Colonic mucosa (tissue), 4 donors: ENCODE results near the gene CIAO1. TPM values are rescaled to one million over a fixed set of nuclear protein-coding genes. Genes with fewer than 3 reads are reported as not detected.
A peak's percentile ranks its signal among the peaks of the same experiment; 100 is the strongest.

Source experiments
- DNase-seq: peaks from one replicate; pipeline ENCODE4 v3.0.0-alpha.2; 2020
- H3K27ac ChIP-seq: fragments of 200-600 bp; one replicate; pipeline ENCODE4 v1.8.0; 2021
- H3K27me3 ChIP-seq: fragments of 200-600 bp; one replicate; pipeline ENCODE4 v1.8.0; 2021
- H3K36me3 ChIP-seq: fragments of 200-600 bp; one replicate; pipeline ENCODE4 v1.8.0; 2021
- H3K4me1 ChIP-seq: fragments of 200-600 bp; one replicate; pipeline ENCODE4 v1.8.0; 2021; ENCODE audit warnings: mild to moderate bottlenecking
- H3K4me3 ChIP-seq: fragments of 200-600 bp; one replicate; pipeline ENCODE4 v1.8.0; 2021
- H3K9ac ChIP-seq, 2 donors: one replicate each; pipeline ENCODE4 v1.7.0; 2013; ENCODE audit warnings: control low read depth in 2 of 2, low read depth in 2 of 2, low read length in 2 of 2
- H3K9me3 ChIP-seq: fragments of 200-600 bp; one replicate; pipeline ENCODE4 v1.8.0; 2021
- intact Hi-C: fragments of 100-400 bp; cut with DNase I; formaldehyde crosslinking; loops from one replicate; pipeline ENCODE4 v1.14.1; 2022
- total RNA-seq, 2 donors: library from RNA; stranded (reverse); fragmentation: NEBNext Ultra II Directional in 1 of 2; extraction: Animal tissue kit (Norgen Biotek cat#: 25700) in 1 of 2; gene quantifications; one replicate each; pipeline ENCODE4 v1.2.1, GENCODE V29; 2021
- TF ChIP-seq, protein P1 (sequence below): fragments of 200-600 bp; IDR thresholded peaks from one replicate; pipeline ENCODE4 v1.8.0; 2022; ENCODE audit warnings: antibody characterized with exemption, mild to moderate bottlenecking
- donor health status: healthy.
- donor health status: DM: no; HTN: no; CAD: no.
- donor health status: DM: no; HTN: no; CAD: no.

Gene CIAO1
- total RNA-seq, 2 donors from 2014 or later: 56.0 to 75.5 TPM

- H3K4me1 ChIP-seq: no peaks in the 10 kb centered on the region
Measured at GRCh38 chr2:96245609-96246390, 20.2 kb upstream of the CIAO1 start.

GRCh38 chr2:96247009-96247408 lies 19.0 kb upstream of the CIAO1 start:
- Histone ChIP-seq H3K9me3 (no peaks in the 10 kb centered on the region), H3K9ac (no peak overlapping the region), H3K27me3 (no peaks in the 10 kb centered on the region), H3K27ac (no peak overlapping the region), H3K36me3 (no peaks in the 10 kb centered on the region), H3K4me3 (no peak overlapping the region), H3K4me1 (no peaks in the 10 kb centered on the region)
- TF ChIP-seq, protein P1, sequence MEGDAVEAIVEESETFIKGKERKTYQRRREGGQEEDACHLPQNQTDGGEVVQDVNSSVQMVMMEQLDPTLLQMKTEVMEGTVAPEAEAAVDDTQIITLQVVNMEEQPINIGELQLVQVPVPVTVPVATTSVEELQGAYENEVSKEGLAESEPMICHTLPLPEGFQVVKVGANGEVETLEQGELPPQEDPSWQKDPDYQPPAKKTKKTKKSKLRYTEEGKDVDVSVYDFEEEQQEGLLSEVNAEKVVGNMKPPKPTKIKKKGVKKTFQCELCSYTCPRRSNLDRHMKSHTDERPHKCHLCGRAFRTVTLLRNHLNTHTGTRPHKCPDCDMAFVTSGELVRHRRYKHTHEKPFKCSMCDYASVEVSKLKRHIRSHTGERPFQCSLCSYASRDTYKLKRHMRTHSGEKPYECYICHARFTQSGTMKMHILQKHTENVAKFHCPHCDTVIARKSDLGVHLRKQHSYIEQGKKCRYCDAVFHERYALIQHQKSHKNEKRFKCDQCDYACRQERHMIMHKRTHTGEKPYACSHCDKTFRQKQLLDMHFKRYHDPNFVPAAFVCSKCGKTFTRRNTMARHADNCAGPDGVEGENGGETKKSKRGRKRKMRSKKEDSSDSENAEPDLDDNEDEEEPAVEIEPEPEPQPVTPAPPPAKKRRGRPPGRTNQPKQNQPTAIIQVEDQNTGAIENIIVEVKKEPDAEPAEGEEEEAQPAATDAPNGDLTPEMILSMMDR: no peak
- intact Hi-C loops: no loop called here
- DNase-seq: no peak

More at GRCh38 chr2:96245609-96246390, 20.2 kb upstream of the CIAO1 start:
- no peak overlapping the region for H3K9ac ChIP-seq
- no peaks in the 10 kb centered on the region for H3K27me3 ChIP-seq
- no peak overlapping the region for H3K4me3 ChIP-seq
- H3K36me3 ChIP-seq: no peaks in the 10 kb centered on the region
- no peak for DNase-seq
- H3K9me3 ChIP-seq: no peaks in the 10 kb centered on the region
- TF ChIP-seq, protein P1: no peak
- intact Hi-C loops: no loop called here
- H3K27ac ChIP-seq: peak overlapping the region; percentile 17

- intact Hi-C loops: no loop called here
Measured at GRCh38 chr2:96247896-96248295, 18.1 kb upstream of the CIAO1 start.

GRCh38 chr2:96248624-96249023 lies 17.4 kb upstream of the CIAO1 start:
- no peak overlapping the region for H3K27ac ChIP-seq
- no peak overlapping the region for H3K9ac ChIP-seq
- no peak for DNase-seq
- no peaks in the 10 kb centered on the region for H3K27me3 ChIP-seq
- TF ChIP-seq, protein P1: no peak
- no peaks in the 10 kb centered on the region for H3K4me1 ChIP-seq
- intact Hi-C loops: no loop called here
- no peaks in the 10 kb centered on the region for H3K9me3 ChIP-seq
- H3K36me3 ChIP-seq: peaks cover 10% of the 10 kb centered on the region
- H3K4me3 ChIP-seq: no peak overlapping the region

More at GRCh38 chr2:96247896-96248295, 18.1 kb upstream of the CIAO1 start:
- Histone ChIP-seq H3K36me3 (peaks cover 2% of the 10 kb centered on the region), H3K4me3 (no peak overlapping the region), H3K9ac (no peak overlapping the region), H3K9me3 (no peaks in the 10 kb centered on the region), H3K27ac (no peak overlapping the region), H3K27me3 (no peaks in the 10 kb centered on the region), H3K4me1 (no peaks in the 10 kb centered on the region)
- no peak for DNase-seq
- TF ChIP-seq, protein P1: no peak

DNA sequence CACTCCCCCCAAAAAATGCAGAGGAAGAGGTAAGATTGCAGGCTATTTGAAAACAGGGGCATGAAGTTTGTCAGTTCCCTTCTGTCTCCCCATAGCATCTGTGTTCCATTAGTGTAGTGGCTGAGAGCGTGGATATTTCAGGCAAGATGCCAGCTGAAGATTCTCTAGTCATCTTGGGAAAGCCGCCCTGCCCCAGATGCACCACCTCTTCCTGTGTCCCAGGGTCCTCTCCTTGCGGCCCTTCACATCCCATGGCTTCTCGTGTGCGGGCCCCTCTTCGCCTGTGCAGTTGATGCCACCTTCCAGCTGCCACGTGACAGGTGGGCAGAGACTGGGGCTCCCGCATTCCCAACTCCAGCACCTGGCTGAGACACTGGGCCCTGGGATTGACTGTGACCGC lies 16.4 kb upstream of the CIAO1 start:
- peaks cover 19% of the 10 kb centered on the region for H3K36me3 ChIP-seq
- no peaks in the 10 kb centered on the region for H3K27me3 ChIP-seq
- H3K9me3 ChIP-seq: no peaks in the 10 kb centered on the region
- no peak overlapping the region for H3K9ac ChIP-seq
- DNase-seq: no peak
- no peak overlapping the region for H3K4me3 ChIP-seq
- H3K27ac ChIP-seq: no peak overlapping the region
- H3K4me1 ChIP-seq: no peaks in the 10 kb centered on the region
- TF ChIP-seq, protein P1: no peak
- intact Hi-C loops: loop anchor here (5.0 kb wide), 1 partner anchor 37 kb away; no protein-coding TSS in a partner anchor
